Left ventricle myocardium inferior (tissue), 1 donor: ENCODE results near the gene MX2. TPM values are rescaled to one million over a fixed set of nuclear protein-coding genes. Genes with fewer than 3 reads are reported as not detected.

Source experiments
- DNase-seq: peaks from one replicate; pipeline ENCODE4 v3.0.0-alpha.2; 2020
- H3K27ac ChIP-seq: fragments of 200-600 bp; replicated peaks from 2 replicates; pipeline ENCODE4 v1.8.0; 2021
- H3K27me3 ChIP-seq: fragments of 200-600 bp; 2 replicates; pipeline ENCODE4 v1.8.0; 2021; ENCODE audit warnings: low read depth
- H3K36me3 ChIP-seq: fragments of 200-600 bp; 2 replicates; pipeline ENCODE4 v1.8.0; 2021
- H3K4me1 ChIP-seq: fragments of 200-600 bp; 2 replicates; pipeline ENCODE4 v1.8.0; 2021
- H3K4me3 ChIP-seq: fragments of 200-600 bp; 2 replicates; pipeline ENCODE4 v1.8.0; 2021; ENCODE audit warnings: mild to moderate bottlenecking, moderate library complexity
- H3K9me3 ChIP-seq: fragments of 200-600 bp; replicated peaks from 2 replicates; pipeline ENCODE4 v1.8.0; 2021
- CTCF ChIP-seq: fragments of 200-600 bp; IDR thresholded peaks from 2 replicates; pipeline ENCODE4 v1.8.0; 2021; ENCODE audit warnings: antibody characterized with exemption, mild to moderate bottlenecking, borderline replicate concordance
- intact Hi-C: fragments of 100-400 bp; cut with micrococcal nuclease; formaldehyde crosslinking; loops from one replicate; pipeline ENCODE4 v1.11.0; 2022
- total RNA-seq: library from RNA; stranded (reverse); fragmentation: NEBNext Ultra II Directional; extraction: Animal tissue kit (Norgen Biotek cat#: 25700); gene quantifications from one replicate; pipeline ENCODE4 v1.2.1, GENCODE V29; 2021
- donor health status: DM: no; HTN: yes; CAD: no; lungs with severe emphysema.

MX2 gene
- total RNA-seq, 1 donor from 2014 or later: 5.4 TPM

GRCh38 chr21:41370840-41371684, 9.2 kb downstream of the MX2 start:
- H3K4me1 ChIP-seq: peaks cover 36% of the 10 kb centered on the region
- TF ChIP-seq CTCF: no peak
- peaks cover 27% of the 10 kb centered on the region for H3K27me3 ChIP-seq
- peak overlapping the region; percentile 23 for H3K27ac ChIP-seq
- no peaks in the 10 kb centered on the region for H3K9me3 ChIP-seq
- H3K36me3 ChIP-seq: no peaks in the 10 kb centered on the region
- H3K4me3 ChIP-seq: no peak overlapping the region
- DNase-seq: no peak
- intact Hi-C loops: no loop called here

GRCh38 chr21:41371685-41372030, 9.8 kb downstream of the MX2 start:
- Histone ChIP-seq H3K4me1 (peaks cover 36% of the 10 kb centered on the region), H3K27ac (no peak overlapping the region), H3K9me3 (no peaks in the 10 kb centered on the region), H3K27me3 (peaks cover 27% of the 10 kb centered on the region), H3K4me3 (no peak overlapping the region), H3K36me3 (no peaks in the 10 kb centered on the region)
- no peak for DNase-seq
- TF ChIP-seq CTCF: no peak
- intact Hi-C loops: no loop called here

DNA sequence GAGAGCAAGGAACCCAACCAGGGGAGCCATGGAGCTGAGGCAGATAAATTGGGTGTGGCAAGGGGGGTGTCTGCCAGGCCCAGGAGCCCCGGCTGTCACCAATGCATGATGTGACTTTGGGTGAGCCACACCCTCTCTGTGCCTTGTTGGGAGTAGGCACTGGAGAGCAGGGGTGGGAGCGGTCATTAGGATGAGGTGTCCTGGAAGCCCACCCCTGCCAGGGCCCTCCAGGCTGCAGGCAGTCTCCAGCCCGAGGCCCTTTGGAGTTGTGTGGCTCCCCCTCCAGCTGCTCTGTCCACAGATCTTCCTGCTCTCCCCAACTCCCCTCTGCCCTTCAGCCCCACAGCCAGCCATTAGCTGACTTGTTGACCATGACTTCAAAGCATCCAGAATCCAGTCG, 11.4 kb downstream of the MX2 start:
- no peak overlapping the region for H3K27ac ChIP-seq
- peaks cover 17% of the 10 kb centered on the region for H3K27me3 ChIP-seq
- intact Hi-C loops: no loop called here
- no peaks in the 10 kb centered on the region for H3K9me3 ChIP-seq
- TF ChIP-seq CTCF: no peak
- DNase-seq: no peak
- H3K4me3 ChIP-seq: no peak overlapping the region
- peaks cover 14% of the 10 kb centered on the region for H3K36me3 ChIP-seq
- H3K4me1 ChIP-seq: peaks cover 26% of the 10 kb centered on the region

DNA sequence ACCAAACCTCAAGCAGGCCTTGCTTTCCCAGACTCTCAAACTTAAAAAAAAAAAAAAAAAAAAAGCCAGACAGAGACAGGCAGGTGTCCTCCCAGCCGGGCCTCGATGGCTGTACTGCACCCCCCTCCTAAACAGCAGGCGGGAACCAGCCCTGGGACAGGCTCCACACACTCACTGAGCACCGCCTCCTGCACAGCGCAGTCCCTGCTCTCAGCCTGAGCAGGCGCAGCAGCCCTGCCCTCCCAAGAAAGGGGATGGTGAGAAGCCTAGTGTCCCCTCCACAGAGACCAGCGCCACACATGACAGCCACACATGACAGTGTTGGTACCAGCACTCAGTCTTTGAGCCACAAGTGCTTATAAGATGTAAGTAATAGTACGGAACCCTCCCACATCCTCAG, 11.9 kb downstream of the MX2 start:
- Histone ChIP-seq H3K36me3 (peaks cover 18% of the 10 kb centered on the region), H3K27me3 (peaks cover 16% of the 10 kb centered on the region), H3K4me1 (peaks cover 21% of the 10 kb centered on the region), H3K27ac (no peak overlapping the region), H3K4me3 (no peak overlapping the region), H3K9me3 (no peaks in the 10 kb centered on the region)
- intact Hi-C loops: no loop called here
- TF ChIP-seq CTCF: no peak
- no peak for DNase-seq

- Histone ChIP-seq H3K27ac (no peak overlapping the region), H3K27me3 (peaks cover 12% of the 10 kb centered on the region), H3K9me3 (no peaks in the 10 kb centered on the region), H3K4me1 (peaks cover 16% of the 10 kb centered on the region), H3K4me3 (no peak overlapping the region), H3K36me3 (peaks cover 22% of the 10 kb centered on the region)
- no peak for DNase-seq
- intact Hi-C loops: no loop called here
- no peak for TF ChIP-seq CTCF
Measured at GRCh38 chr21:41374177-41374712, 12.4 kb downstream of the MX2 start.
